HCT116 (cell line): Measurements from ENCODE around the gene PXDN. TPM values are rescaled to one million over a fixed set of nuclear protein-coding genes. Genes with fewer than 3 reads are reported as not detected.

Experiments
- ATAC-seq: fragments of 200-7000 bp; cut with Tn5 transposase; 2 replicates; pipeline ENCODE4 v1.9.1; 2020; ENCODE audit warnings: mild to moderate bottlenecking, moderate library complexity
- BruUV-seq: library from RNA; stranded (reverse); fragments of 400-500 nt; replicated peaks from 2 replicates; lab custom pipeline; 2021; lab: Mats Ljungman, UMichigan
- CTCF ChIA-PET: fragments of 300-600 bp; sonication (Branson Sonifier 250); formaldehyde crosslinking; loops from one replicate; lab custom pipeline; 2021; ENCODE audit warnings: antibody characterized with exemption; lab: Charles Lee
- POLR2A ChIA-PET: fragments of 300-600, 350-600 bp; sonication (Branson Sonifier 250); formaldehyde crosslinking; loops from one replicate; lab custom pipeline; 2021; ENCODE audit warnings: antibody characterized with exemption; lab: Charles Lee
- RAD21 ChIA-PET, 2 experiments: fragments of 300-600 bp; sonication (Branson Sonifier 250); formaldehyde crosslinking; loops; one replicate each; lab custom pipeline; 2023; ENCODE audit warnings: low total read pairs in 2 of 2; ENCODE audit not compliant: uncharacterized antibody in 2 of 2, unreplicated experiment in 2 of 2, low non-redundant PET in 1 of 2; lab: Charles Lee
- DNase-seq: peaks from one replicate; pipeline ENCODE4 v3.0.0-alpha.2; 2010; ENCODE audit warnings: low read depth, low spot score
- H2AFZ ChIP-seq: fragments of 200-600 bp; shearing (Covaris generic), sonication (generic); 2 replicates; pipeline ENCODE4 v1.6.1; 2017; ENCODE audit warnings: low read depth, mixed run types, mixed read lengths, antibody characterized with exemption, low read length; ENCODE audit not compliant: poor library complexity, severe bottlenecking
- H3K27ac ChIP-seq: 2 replicates; pipeline ENCODE4 v1.5.1; 2012; ENCODE audit warnings: low read depth, low read length
- H3K27me3 ChIP-seq: fragments of 200-600 bp; sonication (generic); 2 replicates; pipeline ENCODE4 v1.6.1; 2016; ENCODE audit warnings: mixed run types, low read length, mixed read lengths; ENCODE audit not compliant: insufficient read depth
- H3K36me3 ChIP-seq, 2 experiments: fragments of 200-500 bp in 1 of 2; fragments of 200-600 bp in 1 of 2; sonication (Bioruptor generic) in 1 of 2; sonication (generic) in 1 of 2; 2 replicates each; pipeline versions ENCODE4 v1.5.1 to v1.6.1; 2014 to 2016; ENCODE audit warnings: low read length in 2 of 2, inconsistent platforms in 1 of 2, mixed read lengths in 1 of 2, mixed run types in 1 of 2; ENCODE audit not compliant: insufficient read depth in 2 of 2, control insufficient read depth in 1 of 2
- H3K4me1 ChIP-seq, 2 experiments: fragments of 200-600 bp in 1 of 2; sonication (generic) in 1 of 2; 2 replicates each; pipeline versions ENCODE4 v1.5.1 to v1.6.1; 2012 to 2017; ENCODE audit warnings: low read length in 2 of 2, inconsistent platforms in 1 of 2, mild to moderate bottlenecking in 1 of 2, mixed read lengths in 1 of 2, mixed run types in 1 of 2, moderate library complexity in 1 of 2; ENCODE audit not compliant: insufficient read depth in 2 of 2, control insufficient read depth in 1 of 2
- H3K4me2 ChIP-seq: fragments of 200-600 bp; sonication (generic); 2 replicates; pipeline ENCODE4 v1.6.1; 2017; ENCODE audit warnings: mixed run types, low read length, mixed read lengths
- H3K4me3 ChIP-seq, 2 experiments: fragments of 200-600 bp in 1 of 2; sonication (generic) in 1 of 2; replicated peaks in 1 of 2; 2 replicates each; pipeline ENCODE4 v1.5.1; 2011 to 2016; ENCODE audit warnings: low read length in 2 of 2, control low read depth in 1 of 2, low read depth in 1 of 2, mild to moderate bottlenecking in 1 of 2, mixed read lengths in 1 of 2, mixed run types in 1 of 2
- H3K79me2 ChIP-seq: fragments of 200-600 bp; sonication (generic); 2 replicates; pipeline ENCODE4 v1.6.1; 2017; ENCODE audit warnings: mild to moderate bottlenecking, mixed run types, low read length, moderate library complexity, mixed read lengths; ENCODE audit not compliant: insufficient read depth
- H3K9ac ChIP-seq: fragments of 200-600 bp; sonication (generic); 2 replicates; pipeline ENCODE4 v1.6.1; 2016; ENCODE audit warnings: low read length, mixed read lengths
- H3K9me2 ChIP-seq: fragments of 200-600 bp; sonication (generic), shearing (Covaris generic); 2 replicates; pipeline ENCODE4 v1.6.1; 2017; ENCODE audit warnings: mixed run types, mild to moderate bottlenecking, moderate library complexity; ENCODE audit not compliant: insufficient read depth
- H3K9me3 ChIP-seq, 2 experiments: fragments of 200-500 bp in 1 of 2; fragments of 200-600 bp in 1 of 2; sonication (Bioruptor generic) in 1 of 2; sonication (generic) in 1 of 2; 2 replicates each; pipeline ENCODE4 v1.6.1; 2014 to 2017; ENCODE audit warnings: low read length in 2 of 2, mixed read lengths in 2 of 2, inconsistent platforms in 1 of 2, low read depth in 1 of 2, mild to moderate bottlenecking in 1 of 2, mixed run types in 1 of 2, moderate library complexity in 1 of 2; ENCODE audit not compliant: control insufficient read depth in 1 of 2, insufficient read depth in 1 of 2
- H4K20me1 ChIP-seq: fragments of 200-600 bp; sonication (generic), shearing (Covaris generic); 2 replicates; pipeline ENCODE4 v1.6.1; 2017; ENCODE audit warnings: mixed run types, mild to moderate bottlenecking, moderate library complexity; ENCODE audit not compliant: insufficient read depth
- CBX3 ChIP-seq: IDR thresholded peaks from 2 replicates; pipeline ENCODE4 v1.6.1; 2012; ENCODE audit warnings: low read depth
- CEBPB ChIP-seq: IDR thresholded peaks from 2 replicates; pipeline ENCODE4 v1.6.1; 2012; ENCODE audit warnings: low read depth
- EGR1 ChIP-seq: IDR thresholded peaks from 2 replicates; pipeline ENCODE4 v1.6.1; 2012; ENCODE audit warnings: low read depth
- ELF1 ChIP-seq: IDR thresholded peaks from 2 replicates; pipeline ENCODE4 v1.6.1; 2012; ENCODE audit warnings: low read depth, borderline replicate concordance
- EZH2 ChIP-seq: fragments of 200-600 bp; sonication (generic); IDR thresholded peaks from 2 replicates; pipeline ENCODE4 v1.6.1; 2017; ENCODE audit warnings: antibody characterized with exemption, mixed run types
- EZH2phosphoT487 ChIP-seq: fragments of 200-600 bp; IDR thresholded peaks from 2 replicates; pipeline ENCODE4 v1.6.1; 2018; ENCODE audit warnings: antibody characterized with exemption, borderline replicate concordance
- MAX ChIP-seq: IDR thresholded peaks from 2 replicates; pipeline ENCODE4 v1.6.1; 2012
- POLR2A ChIP-seq: IDR thresholded peaks from 2 replicates; pipeline ENCODE4 v1.7.0; 2011; ENCODE audit warnings: borderline replicate concordance; ENCODE audit not compliant: insufficient read depth, insufficient read length; ENCODE audit errors: extremely low read depth
- RAD21 ChIP-seq: IDR thresholded peaks from 2 replicates; pipeline ENCODE4 v1.6.1; 2012; ENCODE audit warnings: low read depth, mild to moderate bottlenecking
- SIN3A ChIP-seq: IDR thresholded peaks from 2 replicates; pipeline ENCODE4 v1.6.1; 2012; ENCODE audit warnings: low read depth
- SP1 ChIP-seq: IDR thresholded peaks from 2 replicates; pipeline ENCODE4 v1.6.1; 2012; ENCODE audit warnings: low read depth
- SRF ChIP-seq: IDR thresholded peaks from 2 replicates; pipeline ENCODE4 v1.6.1; 2012; ENCODE audit warnings: low read depth
- TCF7L2 ChIP-seq: IDR thresholded peaks from 2 replicates; pipeline ENCODE4 v1.7.0; 2011; ENCODE audit warnings: borderline replicate concordance, inconsistent platforms; ENCODE audit not compliant: insufficient read depth, insufficient read length; ENCODE audit errors: extremely low read depth
- ZFX ChIP-seq: fragments of 450-650 bp; IDR thresholded peaks from 2 replicates; pipeline ENCODE4 v1.6.1; 2017
- ZNF274 ChIP-seq: fragments of 200-500 bp; sonication (Bioruptor generic); IDR thresholded peaks from 2 replicates; pipeline ENCODE4 v1.6.1; 2014; ENCODE audit warnings: mild to moderate bottlenecking, low read depth, low read length, inconsistent platforms
- intact Hi-C: fragments of 100-400 bp; cut with micrococcal nuclease; formaldehyde crosslinking; loops from 2 replicates; pipeline ENCODE4 v1.10.0; 2022
- total RNA-seq: library from RNA; stranded (reverse); gene quantifications from one replicate; pipeline ENCODE4 v1.2.1, GENCODE V29; 2021; ENCODE audit not compliant: unreplicated experiment
- TF ChIP-seq, protein P1 (sequence below), 3 experiments: fragments of 200-600 bp in 1 of 3; sonication (generic) in 1 of 3; IDR thresholded peaks in 2 of 3; conservative IDR thresholded peaks in 1 of 3; 2 replicates each; pipeline ENCODE4 v1.5.1; 2012 to 2017; ENCODE audit warnings: low read depth in 2 of 3, low read length in 2 of 3, antibody characterized with exemption in 1 of 3, borderline replicate concordance in 1 of 3, control low read depth in 1 of 3, mild to moderate bottlenecking in 1 of 3, mixed read lengths in 1 of 3, mixed run types in 1 of 3, moderate library complexity in 1 of 3; ENCODE audit not compliant: insufficient read depth in 1 of 3
- TF ChIP-seq, protein P2 (sequence below): IDR thresholded peaks from 2 replicates; pipeline ENCODE4 v1.6.1; 2012
- TF ChIP-seq, protein P3 (sequence below): IDR thresholded peaks from 2 replicates; pipeline ENCODE4 v1.6.1; 2012; ENCODE audit warnings: low read depth

PXDN gene
- total RNA-seq, 1 experiment from 2014 or later, result 10.7 TPM

GRCh38 chr2:1736997-1737480 lies 7.3 kb downstream of the PXDN start:
- no peaks in the 10 kb centered on the region for H3K9me2 ChIP-seq
- TF ChIP-seq, protein P1, sequence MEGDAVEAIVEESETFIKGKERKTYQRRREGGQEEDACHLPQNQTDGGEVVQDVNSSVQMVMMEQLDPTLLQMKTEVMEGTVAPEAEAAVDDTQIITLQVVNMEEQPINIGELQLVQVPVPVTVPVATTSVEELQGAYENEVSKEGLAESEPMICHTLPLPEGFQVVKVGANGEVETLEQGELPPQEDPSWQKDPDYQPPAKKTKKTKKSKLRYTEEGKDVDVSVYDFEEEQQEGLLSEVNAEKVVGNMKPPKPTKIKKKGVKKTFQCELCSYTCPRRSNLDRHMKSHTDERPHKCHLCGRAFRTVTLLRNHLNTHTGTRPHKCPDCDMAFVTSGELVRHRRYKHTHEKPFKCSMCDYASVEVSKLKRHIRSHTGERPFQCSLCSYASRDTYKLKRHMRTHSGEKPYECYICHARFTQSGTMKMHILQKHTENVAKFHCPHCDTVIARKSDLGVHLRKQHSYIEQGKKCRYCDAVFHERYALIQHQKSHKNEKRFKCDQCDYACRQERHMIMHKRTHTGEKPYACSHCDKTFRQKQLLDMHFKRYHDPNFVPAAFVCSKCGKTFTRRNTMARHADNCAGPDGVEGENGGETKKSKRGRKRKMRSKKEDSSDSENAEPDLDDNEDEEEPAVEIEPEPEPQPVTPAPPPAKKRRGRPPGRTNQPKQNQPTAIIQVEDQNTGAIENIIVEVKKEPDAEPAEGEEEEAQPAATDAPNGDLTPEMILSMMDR (IDR thresholded peaks at IDR 0.05 in 2 of 3, conservative IDR thresholded peaks at IDR 0.05 in 1 of 3; ENCODE audit: borderline replicate concordance in 1 of 3, insufficient read depth in 1 of 3, low read depth in 2 of 3, low read length in 2 of 3), result no peak
- TF ChIP-seq MAX (no peak), SP1 (no peak), CBX3 (no peak), POLR2A (no peak), RAD21 (no peak), TCF7L2 (no peak), ELF1 (no peak), ZNF274 (no peak), EGR1 (no peak), ZFX (no peak), EZH2phosphoT487 (no peak), SIN3A (no peak), CEBPB (no peak), EZH2 (no peak), SRF (no peak)
- TF ChIP-seq, protein P2, sequence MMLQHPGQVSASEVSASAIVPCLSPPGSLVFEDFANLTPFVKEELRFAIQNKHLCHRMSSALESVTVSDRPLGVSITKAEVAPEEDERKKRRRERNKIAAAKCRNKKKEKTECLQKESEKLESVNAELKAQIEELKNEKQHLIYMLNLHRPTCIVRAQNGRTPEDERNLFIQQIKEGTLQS, result no peak
- TF ChIP-seq, protein P3, sequence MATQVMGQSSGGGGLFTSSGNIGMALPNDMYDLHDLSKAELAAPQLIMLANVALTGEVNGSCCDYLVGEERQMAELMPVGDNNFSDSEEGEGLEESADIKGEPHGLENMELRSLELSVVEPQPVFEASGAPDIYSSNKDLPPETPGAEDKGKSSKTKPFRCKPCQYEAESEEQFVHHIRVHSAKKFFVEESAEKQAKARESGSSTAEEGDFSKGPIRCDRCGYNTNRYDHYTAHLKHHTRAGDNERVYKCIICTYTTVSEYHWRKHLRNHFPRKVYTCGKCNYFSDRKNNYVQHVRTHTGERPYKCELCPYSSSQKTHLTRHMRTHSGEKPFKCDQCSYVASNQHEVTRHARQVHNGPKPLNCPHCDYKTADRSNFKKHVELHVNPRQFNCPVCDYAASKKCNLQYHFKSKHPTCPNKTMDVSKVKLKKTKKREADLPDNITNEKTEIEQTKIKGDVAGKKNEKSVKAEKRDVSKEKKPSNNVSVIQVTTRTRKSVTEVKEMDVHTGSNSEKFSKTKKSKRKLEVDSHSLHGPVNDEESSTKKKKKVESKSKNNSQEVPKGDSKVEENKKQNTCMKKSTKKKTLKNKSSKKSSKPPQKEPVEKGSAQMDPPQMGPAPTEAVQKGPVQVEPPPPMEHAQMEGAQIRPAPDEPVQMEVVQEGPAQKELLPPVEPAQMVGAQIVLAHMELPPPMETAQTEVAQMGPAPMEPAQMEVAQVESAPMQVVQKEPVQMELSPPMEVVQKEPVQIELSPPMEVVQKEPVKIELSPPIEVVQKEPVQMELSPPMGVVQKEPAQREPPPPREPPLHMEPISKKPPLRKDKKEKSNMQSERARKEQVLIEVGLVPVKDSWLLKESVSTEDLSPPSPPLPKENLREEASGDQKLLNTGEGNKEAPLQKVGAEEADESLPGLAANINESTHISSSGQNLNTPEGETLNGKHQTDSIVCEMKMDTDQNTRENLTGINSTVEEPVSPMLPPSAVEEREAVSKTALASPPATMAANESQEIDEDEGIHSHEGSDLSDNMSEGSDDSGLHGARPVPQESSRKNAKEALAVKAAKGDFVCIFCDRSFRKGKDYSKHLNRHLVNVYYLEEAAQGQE, result no peak
- H3K9ac ChIP-seq, result no peak overlapping the region
- intact Hi-C loops, result no loop called here
- no peaks in the 10 kb centered on the region for H3K79me2 ChIP-seq
- no peak overlapping the region for H3K27ac ChIP-seq
- DNase-seq (no peak), ATAC-seq (no peak)
- H3K27me3 ChIP-seq, result no peaks in the 10 kb centered on the region
- H3K9me3 ChIP-seq, result no peaks in the 10 kb centered on the region
- no peak overlapping the region for H3K4me2 ChIP-seq
- H3K36me3 ChIP-seq, result no peaks in the 10 kb centered on the region
- BruUV-seq, result no TSS peak
- no peaks in the 10 kb centered on the region for H3K4me1 ChIP-seq
- CTCF ChIA-PET, result interaction anchor here (0.9 kb wide), 1 partner anchor 14 kb away, joined by 3 read pairs; no protein-coding TSS in a partner anchor
- RAD21 ChIA-PET, result no interaction called here
- H2AFZ ChIP-seq, result no peak overlapping the region
- POLR2A ChIA-PET, result no interaction called here
- no peak overlapping the region for H3K4me3 ChIP-seq
- H4K20me1 ChIP-seq, result no peaks in the 10 kb centered on the region
